ENCODE data around the gene MRFAP1L1. TPM values are rescaled to one million over a fixed set of nuclear protein-coding genes. Genes with fewer than 3 reads are reported as not detected.

Gene MRFAP1L1
- total and polyA plus RNA-seq, 2 donors from 2014 or later = 57.1 to 69.1 TPM

- no peaks in the 10 kb centered on the region for H3K36me3 ChIP-seq (ENCODE audit: control insufficient read depth in 2 of 3, insufficient read depth in 3 of 3, low read length in 3 of 3)
- no peak overlapping the region for H3K4me3 ChIP-seq (ENCODE audit: low read length in 3 of 3)
- H3K9me3 ChIP-seq (ENCODE audit: control insufficient read depth in 2 of 3, insufficient read depth in 1 of 3, low read length in 3 of 3) = peaks cover 0 to 5% (median 0%) of the 10 kb centered on the region in 3 donors
- intact Hi-C loops (cut with DNase I) = no loop called here
- H3K9ac ChIP-seq (ENCODE audit: low read length in 3 of 3) = no peak overlapping the region
- DNase-seq (no peak), FAIRE-seq (no peak)
- H3K4me1 ChIP-seq (ENCODE audit: control insufficient read depth in 2 of 3, insufficient read depth in 2 of 3, low read depth in 1 of 3, low read length in 3 of 3) = peaks cover 0 to 5% (median 0%) of the 10 kb centered on the region in 3 donors
- no peak for TF ChIP-seq CTCF (IDR thresholded peaks at IDR 0.05; ENCODE audit: borderline replicate concordance, extremely low read depth, insufficient read depth)
- H3K27ac ChIP-seq (ENCODE audit: low read depth in 2 of 2, low read length in 2 of 2) = no peak overlapping the region
- H3K27me3 ChIP-seq (ENCODE audit: control insufficient read depth, insufficient read depth, low read length) = no peaks in the 10 kb centered on the region
Observed at GRCh38 chr4:6723851-6724250, 14.2 kb upstream of the MRFAP1L1 start.

GRCh38 chr4:6722891-6723290, 13.2 kb upstream of the MRFAP1L1 start:
- H3K9me3 ChIP-seq (ENCODE audit: control insufficient read depth in 2 of 3, insufficient read depth in 1 of 3, low read length in 3 of 3) = peaks cover 0 to 5% (median 0%) of the 10 kb centered on the region in 3 donors
- no peak for TF ChIP-seq CTCF (IDR thresholded peaks at IDR 0.05; ENCODE audit: borderline replicate concordance, extremely low read depth, insufficient read depth)
- no peak for DNase-seq
- H3K27me3 ChIP-seq (ENCODE audit: control insufficient read depth, insufficient read depth, low read length) = no peaks in the 10 kb centered on the region
- no peak overlapping the region for H3K9ac ChIP-seq (ENCODE audit: low read length in 3 of 3)
- H3K27ac ChIP-seq (ENCODE audit: low read depth in 2 of 2, low read length in 2 of 2) = no peak overlapping the region
- no peak for FAIRE-seq
- intact Hi-C loops (cut with DNase I) = no loop called here
- H3K4me1 ChIP-seq (ENCODE audit: control insufficient read depth in 2 of 3, insufficient read depth in 2 of 3, low read depth in 1 of 3, low read length in 3 of 3) = peaks cover 0 to 5% (median 0%) of the 10 kb centered on the region in 3 donors
- H3K4me3 ChIP-seq (ENCODE audit: low read length in 3 of 3) = no peak overlapping the region
- H3K36me3 ChIP-seq (ENCODE audit: control insufficient read depth in 2 of 3, insufficient read depth in 3 of 3, low read length in 3 of 3) = no peaks in the 10 kb centered on the region

GRCh38 chr4:6721121-6721520, 11.5 kb upstream of the MRFAP1L1 start:
- Histone ChIP-seq H3K4me1 (ENCODE audit: control insufficient read depth in 2 of 3, insufficient read depth in 2 of 3, low read depth in 1 of 3, low read length in 3 of 3) (peaks cover 0 to 12% (median 6%) of the 10 kb centered on the region in 3 donors), H3K9ac (ENCODE audit: low read length in 3 of 3) (no peak overlapping the region), H3K27me3 (ENCODE audit: control insufficient read depth, insufficient read depth, low read length) (no peaks in the 10 kb centered on the region), H3K36me3 (ENCODE audit: control insufficient read depth in 2 of 3, insufficient read depth in 3 of 3, low read length in 3 of 3) (no peaks in the 10 kb centered on the region), H3K27ac (ENCODE audit: low read depth in 2 of 2, low read length in 2 of 2) (no peak overlapping the region), H3K4me3 (ENCODE audit: low read length in 3 of 3) (no peak overlapping the region), H3K9me3 (ENCODE audit: control insufficient read depth in 2 of 3, insufficient read depth in 1 of 3, low read length in 3 of 3) (peaks cover 0 to 5% (median 0%) of the 10 kb centered on the region in 3 donors)
- no peak for DNase-seq
- no peak for TF ChIP-seq CTCF (IDR thresholded peaks at IDR 0.05; ENCODE audit: borderline replicate concordance, extremely low read depth, insufficient read depth)
- FAIRE-seq = no peak
- intact Hi-C loops (cut with DNase I) = no loop called here

GRCh38 chr4:6720202-6720699, 10.6 kb upstream of the MRFAP1L1 start:
- Histone ChIP-seq H3K4me1 (ENCODE audit: control insufficient read depth in 2 of 3, insufficient read depth in 2 of 3, low read depth in 1 of 3, low read length in 3 of 3) (peaks cover 0 to 14% (median 10%) of the 10 kb centered on the region in 3 donors), H3K36me3 (ENCODE audit: control insufficient read depth in 2 of 3, insufficient read depth in 3 of 3, low read length in 3 of 3) (no peaks in the 10 kb centered on the region), H3K27ac (ENCODE audit: low read depth in 2 of 2, low read length in 2 of 2) (no peak overlapping the region), H3K9me3 (ENCODE audit: control insufficient read depth in 2 of 3, insufficient read depth in 1 of 3, low read length in 3 of 3) (no peaks in the 10 kb centered on the region), H3K4me3 (ENCODE audit: low read length in 3 of 3) (no peak overlapping the region), H3K9ac (ENCODE audit: low read length in 3 of 3) (no peak overlapping the region), H3K27me3 (ENCODE audit: control insufficient read depth, insufficient read depth, low read length) (no peaks in the 10 kb centered on the region)
- TF ChIP-seq CTCF (IDR thresholded peaks at IDR 0.05; ENCODE audit: borderline replicate concordance, extremely low read depth, insufficient read depth) = peak; percentile 93
- peak; percentile 90 to 94 (median 92) for DNase-seq
- FAIRE-seq = no peak
- intact Hi-C loops (cut with DNase I) = no loop called here

Measured in kidney (tissue), 14 donors.